SKM-1 treated with dmso at 0.1 percent for 144 hours (cell line): Measurements from ENCODE around the gene C2CD3.
"Not testable (repeated sequence)": the region's sequence is repeated elsewhere in the genome, so short reads cannot be mapped to it uniquely, and the experiment has no call there.

Experiments used
- DNase-seq: peaks from one replicate; lab custom pipeline; 2025; ENCODE audit not compliant: unreplicated experiment; lab: John Stamatoyannopoulos, UW

C2CD3 gene

GRCh38 chr11:74120260-74121035 lies 50.4 kb downstream of the C2CD3 start:
- DNase-seq, result not testable (repeated sequence)

GRCh38 chr11:74116719-74117118 lies 54.1 kb downstream of the C2CD3 start:
- DNase-seq, result no peak

GRCh38 chr11:74112877-74113276 lies 57.9 kb downstream of the C2CD3 start:
- DNase-seq, result no peak

GRCh38 chr11:74106124-74106523 lies 64.7 kb downstream of the C2CD3 start:
- no peak for DNase-seq

GRCh38 chr11:74102321-74102720 lies 68.5 kb downstream of the C2CD3 start:
- DNase-seq, result no peak

GRCh38 chr11:74100735-74101134 lies 70.1 kb downstream of the C2CD3 start:
- no peak for DNase-seq

GRCh38 chr11:74100231-74100630 lies 70.6 kb downstream of the C2CD3 start:
- DNase-seq, result no peak

GRCh38 chr11:74097686-74098237 lies 73.0 kb downstream of the C2CD3 start:
- no peak for DNase-seq

GRCh38 chr11:74094393-74094792 lies 76.4 kb downstream of the C2CD3 start:
- no peak for DNase-seq

- DNase-seq, result no peak
These were observed 78.4 kb downstream of the C2CD3 start for GRCh38 chr11:74092425-74092824.

- no peak for DNase-seq
These were observed 79.3 kb downstream of the C2CD3 start for GRCh38 chr11:74091549-74091948.

GRCh38 chr11:74090701-74091100 lies 80.1 kb downstream of the C2CD3 start:
- no peak for DNase-seq

- no peak for DNase-seq
These were observed 84.4 kb downstream of the C2CD3 start for GRCh38 chr11:74086242-74086884.

GRCh38 chr11:74085542-74085892 lies 85.3 kb downstream of the C2CD3 start:
- no peak for DNase-seq

- no peak for DNase-seq
These were observed 85.8 kb downstream of the C2CD3 start for GRCh38 chr11:74084796-74085541.

GRCh38 chr11:74083927-74084326 lies 86.9 kb downstream of the C2CD3 start:
- DNase-seq, result not testable (repeated sequence)

GRCh38 chr11:74081428-74081827 lies 89.4 kb downstream of the C2CD3 start:
- DNase-seq, result no peak

- no peak for DNase-seq
These were observed 93.6 kb downstream of the C2CD3 start for GRCh38 chr11:74077193-74077592.

GRCh38 chr11:74072721-74073120 lies 98.1 kb downstream of the C2CD3 start:
- no peak for DNase-seq

GRCh38 chr11:74072286-74072685 lies 98.5 kb downstream of the C2CD3 start:
- no peak for DNase-seq

GRCh38 chr11:74070723-74071492 lies 99.9 kb downstream of the C2CD3 start:
- DNase-seq, result no peak
